Measurements from ENCODE around the gene CCDC68. TPM values are rescaled to one million over a fixed set of nuclear protein-coding genes. Genes with fewer than 3 reads are reported as not detected.

The CCDC68 gene
- total RNA-seq = 15.8 TPM

- intact Hi-C loops (cut with DNase I) = no loop called here
- Histone ChIP-seq H3K9me3 (no peaks in the 10 kb centered on the region), H3K27ac (no peak within 1 kb of the TSS), H3K36me3 (no peaks in the 10 kb centered on the region), H3K4me3 (peak within 1 kb of the TSS; percentile 16 to 54), H3K27me3 (no peaks in the 10 kb centered on the region), H3K4me1 (no peaks in the 10 kb centered on the region)
- DNase-seq (ENCODE audit: low spot score in 2 of 2) = no peak
- TF ChIP-seq, protein P1, sequence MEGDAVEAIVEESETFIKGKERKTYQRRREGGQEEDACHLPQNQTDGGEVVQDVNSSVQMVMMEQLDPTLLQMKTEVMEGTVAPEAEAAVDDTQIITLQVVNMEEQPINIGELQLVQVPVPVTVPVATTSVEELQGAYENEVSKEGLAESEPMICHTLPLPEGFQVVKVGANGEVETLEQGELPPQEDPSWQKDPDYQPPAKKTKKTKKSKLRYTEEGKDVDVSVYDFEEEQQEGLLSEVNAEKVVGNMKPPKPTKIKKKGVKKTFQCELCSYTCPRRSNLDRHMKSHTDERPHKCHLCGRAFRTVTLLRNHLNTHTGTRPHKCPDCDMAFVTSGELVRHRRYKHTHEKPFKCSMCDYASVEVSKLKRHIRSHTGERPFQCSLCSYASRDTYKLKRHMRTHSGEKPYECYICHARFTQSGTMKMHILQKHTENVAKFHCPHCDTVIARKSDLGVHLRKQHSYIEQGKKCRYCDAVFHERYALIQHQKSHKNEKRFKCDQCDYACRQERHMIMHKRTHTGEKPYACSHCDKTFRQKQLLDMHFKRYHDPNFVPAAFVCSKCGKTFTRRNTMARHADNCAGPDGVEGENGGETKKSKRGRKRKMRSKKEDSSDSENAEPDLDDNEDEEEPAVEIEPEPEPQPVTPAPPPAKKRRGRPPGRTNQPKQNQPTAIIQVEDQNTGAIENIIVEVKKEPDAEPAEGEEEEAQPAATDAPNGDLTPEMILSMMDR (IDR thresholded peaks at IDR 0.05) = no peak
Measured at GRCh38 chr18:54958704-54959625, at the start of gene CCDC68. Gene CCDC68 (minus strand): TSS chr18:54959461. CDS start chr18:54942791, 16,670 bp downstream.

DNA sequence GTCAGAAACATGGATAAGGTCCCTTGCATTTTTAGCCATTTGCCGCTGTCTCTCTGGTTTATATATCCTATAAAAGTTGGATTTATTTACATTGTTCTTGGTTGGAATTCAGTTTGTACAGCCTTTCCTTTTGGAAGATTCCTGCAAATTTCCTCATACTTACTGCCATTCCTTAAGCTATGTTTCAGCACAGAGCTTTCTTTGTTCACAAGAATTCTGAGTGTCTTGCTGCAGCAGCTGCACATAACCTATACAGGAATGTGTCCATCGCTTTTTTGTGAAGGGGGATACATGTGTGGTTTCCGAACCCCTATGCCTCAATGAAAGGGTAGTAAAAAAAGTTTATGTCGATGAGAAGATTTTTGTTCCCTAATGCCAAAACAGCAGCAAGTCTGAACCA, 48.3 kb upstream of the CCDC68 start:
- H3K27me3 ChIP-seq = no peaks in the 10 kb centered on the region

DNA sequence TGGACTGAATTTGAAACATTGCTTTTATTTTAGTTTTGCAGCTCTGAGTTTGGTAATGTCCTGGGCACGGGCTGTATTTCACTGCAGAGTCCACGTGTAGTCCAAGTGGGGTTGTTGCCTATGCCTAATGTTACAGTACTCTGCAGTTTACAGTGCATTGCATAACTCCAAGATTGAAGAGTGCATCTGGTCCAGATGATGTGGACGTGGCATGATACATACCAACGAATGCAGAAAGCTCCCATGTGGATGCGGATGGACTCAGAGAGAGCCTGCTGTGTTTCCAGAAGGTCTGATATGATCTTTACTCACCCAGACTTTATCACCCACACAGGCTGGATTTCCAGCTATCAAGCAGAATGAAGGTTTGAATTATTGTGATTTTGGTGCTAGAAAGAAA, 44.4 kb upstream of the CCDC68 start:
- H3K36me3 ChIP-seq = no peaks in the 10 kb centered on the region
- TF ChIP-seq, protein P1 (IDR thresholded peaks at IDR 0.05) = no peak
- intact Hi-C loops (cut with DNase I) = no loop called here
- H3K4me3 ChIP-seq = no peak overlapping the region
- H3K27ac ChIP-seq = no peak overlapping the region
- H3K4me1 ChIP-seq = no peaks in the 10 kb centered on the region
- H3K27me3 ChIP-seq = no peaks in the 10 kb centered on the region
- no peaks in the 10 kb centered on the region for H3K9me3 ChIP-seq
- DNase-seq (ENCODE audit: low spot score in 2 of 2) = no peak

More for the DNA sequence above, 48.3 kb upstream of the CCDC68 start:
- no peak overlapping the region for H3K27ac ChIP-seq
- H3K9me3 ChIP-seq = no peaks in the 10 kb centered on the region
- DNase-seq (ENCODE audit: low spot score in 2 of 2) = no peak
- no peaks in the 10 kb centered on the region for H3K36me3 ChIP-seq
- no peaks in the 10 kb centered on the region for H3K4me1 ChIP-seq
- H3K4me3 ChIP-seq = no peak overlapping the region
- intact Hi-C loops (cut with DNase I) = no loop called here
- TF ChIP-seq, protein P1 (IDR thresholded peaks at IDR 0.05) = no peak

GRCh38 chr18:55002261-55002660, 43.0 kb upstream of the CCDC68 start:
- TF ChIP-seq, protein P1 (IDR thresholded peaks at IDR 0.05) = no peak
- Histone ChIP-seq H3K4me3 (no peak overlapping the region), H3K9me3 (no peaks in the 10 kb centered on the region), H3K27me3 (no peaks in the 10 kb centered on the region), H3K27ac (no peak overlapping the region), H3K4me1 (no peaks in the 10 kb centered on the region), H3K36me3 (no peaks in the 10 kb centered on the region)
- DNase-seq (ENCODE audit: low spot score in 2 of 2) = no peak
- intact Hi-C loops (cut with DNase I) = no loop called here

GRCh38 chr18:55001394-55002024, 42.2 kb upstream of the CCDC68 start:
- Histone ChIP-seq H3K4me3 (no peak overlapping the region), H3K36me3 (no peaks in the 10 kb centered on the region), H3K27ac (no peak overlapping the region), H3K4me1 (no peaks in the 10 kb centered on the region), H3K9me3 (no peaks in the 10 kb centered on the region), H3K27me3 (no peaks in the 10 kb centered on the region)
- TF ChIP-seq, protein P1 (IDR thresholded peaks at IDR 0.05) = no peak
- intact Hi-C loops (cut with DNase I) = no loop called here
- DNase-seq (ENCODE audit: low spot score in 2 of 2) = no peak

Measured in ascending aorta (tissue), 2 donors.